Measurements from ENCODE around the gene RSPH6A. TPM values are rescaled to one million over a fixed set of nuclear protein-coding genes. Genes with fewer than 3 reads are reported as not detected.

Gene RSPH6A
- total and polyA plus RNA-seq, 2 of the 13 experiments (the other 11 are each of a cell fraction or from before 2014, with no cell fraction given) = 0.07 TPM; not detected in 1

DNA sequence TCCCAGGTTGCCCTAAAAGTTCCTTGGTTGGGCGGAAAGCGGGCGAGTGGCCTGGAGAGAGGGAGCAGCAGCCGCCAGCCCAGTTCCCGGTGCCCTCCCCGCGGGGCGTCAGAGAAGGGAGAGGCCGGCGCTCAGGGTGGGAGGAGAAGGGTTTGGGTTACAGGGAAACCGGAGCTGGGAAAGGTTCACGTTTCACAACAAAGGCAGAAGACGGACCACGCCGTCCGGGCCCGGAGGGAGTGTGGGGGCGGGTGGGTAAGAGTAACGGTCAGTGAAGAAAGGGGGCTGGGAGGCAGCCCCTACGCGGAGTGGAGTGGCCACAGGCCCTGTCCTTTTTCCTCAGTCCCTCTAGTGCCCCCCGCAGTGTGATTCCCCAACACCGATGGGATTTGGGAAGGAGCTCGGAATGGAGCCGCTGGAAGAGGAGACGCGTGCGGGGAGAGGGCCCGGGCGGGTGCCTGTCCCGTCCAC lies 47.7 kb downstream of the RSPH6A start (continued):
- TF ChIP-seq, protein P1, sequence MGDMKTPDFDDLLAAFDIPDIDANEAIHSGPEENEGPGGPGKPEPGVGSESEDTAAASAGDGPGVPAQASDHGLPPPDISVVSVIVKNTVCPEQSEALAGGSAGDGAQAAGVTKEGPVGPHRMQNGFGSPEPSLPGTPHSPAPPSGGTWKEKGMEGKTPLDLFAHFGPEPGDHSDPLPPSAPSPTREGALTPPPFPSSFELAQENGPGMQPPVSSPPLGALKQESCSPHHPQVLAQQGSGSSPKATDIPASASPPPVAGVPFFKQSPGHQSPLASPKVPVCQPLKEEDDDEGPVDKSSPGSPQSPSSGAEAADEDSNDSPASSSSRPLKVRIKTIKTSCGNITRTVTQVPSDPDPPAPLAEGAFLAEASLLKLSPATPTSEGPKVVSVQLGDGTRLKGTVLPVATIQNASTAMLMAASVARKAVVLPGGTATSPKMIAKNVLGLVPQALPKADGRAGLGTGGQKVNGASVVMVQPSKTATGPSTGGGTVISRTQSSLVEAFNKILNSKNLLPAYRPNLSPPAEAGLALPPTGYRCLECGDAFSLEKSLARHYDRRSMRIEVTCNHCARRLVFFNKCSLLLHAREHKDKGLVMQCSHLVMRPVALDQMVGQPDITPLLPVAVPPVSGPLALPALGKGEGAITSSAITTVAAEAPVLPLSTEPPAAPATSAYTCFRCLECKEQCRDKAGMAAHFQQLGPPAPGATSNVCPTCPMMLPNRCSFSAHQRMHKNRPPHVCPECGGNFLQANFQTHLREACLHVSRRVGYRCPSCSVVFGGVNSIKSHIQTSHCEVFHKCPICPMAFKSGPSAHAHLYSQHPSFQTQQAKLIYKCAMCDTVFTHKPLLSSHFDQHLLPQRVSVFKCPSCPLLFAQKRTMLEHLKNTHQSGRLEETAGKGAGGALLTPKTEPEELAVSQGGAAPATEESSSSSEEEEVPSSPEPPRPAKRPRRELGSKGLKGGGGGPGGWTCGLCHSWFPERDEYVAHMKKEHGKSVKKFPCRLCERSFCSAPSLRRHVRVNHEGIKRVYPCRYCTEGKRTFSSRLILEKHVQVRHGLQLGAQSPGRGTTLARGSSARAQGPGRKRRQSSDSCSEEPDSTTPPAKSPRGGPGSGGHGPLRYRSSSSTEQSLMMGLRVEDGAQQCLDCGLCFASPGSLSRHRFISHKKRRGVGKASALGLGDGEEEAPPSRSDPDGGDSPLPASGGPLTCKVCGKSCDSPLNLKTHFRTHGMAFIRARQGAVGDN (CRISPR knock-in tag; IDR thresholded peaks at IDR 0.05) = peak; percentile 36; the same call in 1 of the 2 replicates
- TF ChIP-seq, protein P2, sequence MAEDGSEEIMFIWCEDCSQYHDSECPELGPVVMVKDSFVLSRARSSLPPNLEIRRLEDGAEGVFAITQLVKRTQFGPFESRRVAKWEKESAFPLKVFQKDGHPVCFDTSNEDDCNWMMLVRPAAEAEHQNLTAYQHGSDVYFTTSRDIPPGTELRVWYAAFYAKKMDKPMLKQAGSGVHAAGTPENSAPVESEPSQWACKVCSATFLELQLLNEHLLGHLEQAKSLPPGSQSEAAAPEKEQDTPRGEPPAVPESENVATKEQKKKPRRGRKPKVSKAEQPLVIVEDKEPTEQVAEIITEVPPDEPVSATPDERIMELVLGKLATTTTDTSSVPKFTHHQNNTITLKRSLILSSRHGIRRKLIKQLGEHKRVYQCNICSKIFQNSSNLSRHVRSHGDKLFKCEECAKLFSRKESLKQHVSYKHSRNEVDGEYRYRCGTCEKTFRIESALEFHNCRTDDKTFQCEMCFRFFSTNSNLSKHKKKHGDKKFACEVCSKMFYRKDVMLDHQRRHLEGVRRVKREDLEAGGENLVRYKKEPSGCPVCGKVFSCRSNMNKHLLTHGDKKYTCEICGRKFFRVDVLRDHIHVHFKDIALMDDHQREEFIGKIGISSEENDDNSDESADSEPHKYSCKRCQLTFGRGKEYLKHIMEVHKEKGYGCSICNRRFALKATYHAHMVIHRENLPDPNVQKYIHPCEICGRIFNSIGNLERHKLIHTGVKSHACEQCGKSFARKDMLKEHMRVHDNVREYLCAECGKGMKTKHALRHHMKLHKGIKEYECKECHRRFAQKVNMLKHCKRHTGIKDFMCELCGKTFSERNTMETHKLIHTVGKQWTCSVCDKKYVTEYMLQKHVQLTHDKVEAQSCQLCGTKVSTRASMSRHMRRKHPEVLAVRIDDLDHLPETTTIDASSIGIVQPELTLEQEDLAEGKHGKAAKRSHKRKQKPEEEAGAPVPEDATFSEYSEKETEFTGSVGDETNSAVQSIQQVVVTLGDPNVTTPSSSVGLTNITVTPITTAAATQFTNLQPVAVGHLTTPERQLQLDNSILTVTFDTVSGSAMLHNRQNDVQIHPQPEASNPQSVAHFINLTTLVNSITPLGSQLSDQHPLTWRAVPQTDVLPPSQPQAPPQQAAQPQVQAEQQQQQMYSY (CRISPR knock-in tag; IDR thresholded peaks at IDR 0.05) = no peak
- TF ChIP-seq, protein P3, sequence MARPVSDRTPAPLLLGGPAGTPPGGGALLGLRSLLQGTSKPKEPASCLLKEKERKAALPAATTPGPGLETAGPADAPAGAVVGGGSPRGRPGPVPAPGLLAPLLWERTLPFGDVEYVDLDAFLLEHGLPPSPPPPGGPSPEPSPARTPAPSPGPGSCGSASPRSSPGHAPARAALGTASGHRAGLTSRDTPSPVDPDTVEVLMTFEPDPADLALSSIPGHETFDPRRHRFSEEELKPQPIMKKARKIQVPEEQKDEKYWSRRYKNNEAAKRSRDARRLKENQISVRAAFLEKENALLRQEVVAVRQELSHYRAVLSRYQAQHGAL (CRISPR knock-in tag; IDR thresholded peaks at IDR 0.05; ENCODE audit: not compliant biosample characterization) = no peak
- TF ChIP-seq, protein P4, sequence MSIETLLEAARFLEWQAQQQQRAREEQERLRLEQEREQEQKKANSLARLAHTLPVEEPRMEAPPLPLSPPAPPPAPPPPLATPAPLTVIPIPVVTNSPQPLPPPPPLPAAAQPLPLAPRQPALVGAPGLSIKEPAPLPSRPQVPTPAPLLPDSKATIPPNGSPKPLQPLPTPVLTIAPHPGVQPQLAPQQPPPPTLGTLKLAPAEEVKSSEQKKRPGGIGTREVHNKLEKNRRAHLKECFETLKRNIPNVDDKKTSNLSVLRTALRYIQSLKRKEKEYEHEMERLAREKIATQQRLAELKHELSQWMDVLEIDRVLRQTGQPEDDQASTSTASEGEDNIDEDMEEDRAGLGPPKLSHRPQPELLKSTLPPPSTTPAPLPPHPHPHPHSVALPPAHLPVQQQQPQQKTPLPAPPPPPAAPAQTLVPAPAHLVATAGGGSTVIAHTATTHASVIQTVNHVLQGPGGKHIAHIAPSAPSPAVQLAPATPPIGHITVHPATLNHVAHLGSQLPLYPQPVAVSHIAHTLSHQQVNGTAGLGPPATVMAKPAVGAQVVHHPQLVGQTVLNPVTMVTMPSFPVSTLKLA (IDR thresholded peaks at IDR 0.05) = peak; percentile 51
- TF ChIP-seq ZNF781 (CRISPR knock-in tag; IDR thresholded peaks at IDR 0.05; ENCODE audit: borderline replicate concordance, not compliant biosample characterization) = peak; percentile 6
- 0 out of 2 replicates have a peak, but pooled peaks have one; percentile 33 for TF ChIP-seq ZNF709 (CRISPR knock-in tag; IDR thresholded peaks at IDR 0.05)
- no peak for TF ChIP-seq HMG20A (CRISPR knock-in tag; IDR thresholded peaks at IDR 0.05; ENCODE audit: borderline replicate concordance)
- no peak for TF ChIP-seq ETV5 (CRISPR knock-in tag; IDR thresholded peaks at IDR 0.05; ENCODE audit: borderline replicate concordance)
- 0 out of 2 replicates have a peak, but pooled peaks have one; percentile 9 for TF ChIP-seq KLF15 (CRISPR knock-in tag; IDR thresholded peaks at IDR 0.05; ENCODE audit: borderline replicate concordance)
- no peak for TF ChIP-seq TARDBP (CRISPR knock-in tag; IDR thresholded peaks at IDR 0.05)
- TF ChIP-seq RBM39 (IDR thresholded peaks at IDR 0.05; ENCODE audit: low read depth, low read length, poor library complexity, severe bottlenecking) = peak; percentile 82
- no peak for TF ChIP-seq KDM5A (IDR thresholded peaks at IDR 0.05; ENCODE audit: borderline replicate concordance, low read length)
- TF ChIP-seq, protein P5, sequence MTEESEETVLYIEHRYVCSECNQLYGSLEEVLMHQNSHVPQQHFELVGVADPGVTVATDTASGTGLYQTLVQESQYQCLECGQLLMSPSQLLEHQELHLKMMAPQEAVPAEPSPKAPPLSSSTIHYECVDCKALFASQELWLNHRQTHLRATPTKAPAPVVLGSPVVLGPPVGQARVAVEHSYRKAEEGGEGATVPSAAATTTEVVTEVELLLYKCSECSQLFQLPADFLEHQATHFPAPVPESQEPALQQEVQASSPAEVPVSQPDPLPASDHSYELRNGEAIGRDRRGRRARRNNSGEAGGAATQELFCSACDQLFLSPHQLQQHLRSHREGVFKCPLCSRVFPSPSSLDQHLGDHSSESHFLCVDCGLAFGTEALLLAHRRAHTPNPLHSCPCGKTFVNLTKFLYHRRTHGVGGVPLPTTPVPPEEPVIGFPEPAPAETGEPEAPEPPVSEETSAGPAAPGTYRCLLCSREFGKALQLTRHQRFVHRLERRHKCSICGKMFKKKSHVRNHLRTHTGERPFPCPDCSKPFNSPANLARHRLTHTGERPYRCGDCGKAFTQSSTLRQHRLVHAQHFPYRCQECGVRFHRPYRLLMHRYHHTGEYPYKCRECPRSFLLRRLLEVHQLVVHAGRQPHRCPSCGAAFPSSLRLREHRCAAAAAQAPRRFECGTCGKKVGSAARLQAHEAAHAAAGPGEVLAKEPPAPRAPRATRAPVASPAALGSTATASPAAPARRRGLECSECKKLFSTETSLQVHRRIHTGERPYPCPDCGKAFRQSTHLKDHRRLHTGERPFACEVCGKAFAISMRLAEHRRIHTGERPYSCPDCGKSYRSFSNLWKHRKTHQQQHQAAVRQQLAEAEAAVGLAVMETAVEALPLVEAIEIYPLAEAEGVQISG (CRISPR knock-in tag; IDR thresholded peaks at IDR 0.05) = peak; percentile 5; the same call in 1 of the 2 replicates
- 0 out of 2 replicates have a peak, but pooled peaks have one; percentile 59 for TF ChIP-seq MAZ (IDR thresholded peaks at IDR 0.05; ENCODE audit: borderline replicate concordance, low read depth, low read length)
- TF ChIP-seq MAZ (CRISPR knock-in tag; IDR thresholded peaks at IDR 0.05; ENCODE audit: low read depth) = peak; percentile 81

Data from HepG2 (cell line).